Prostate gland (tissue), 2 donors: Measurements from ENCODE around the gene AP1G2.

ENCODE experiments used
- POLR2AphosphoS5 ChIP-seq: sonication (generic); formaldehyde crosslinking; IDR thresholded peaks from one replicate; pipeline ENCODE4 v1.6.1; 2017; ENCODE audit warnings: antibody characterized with exemption
- TF ChIP-seq, protein P1 (sequence below), 4 experiments: fragments of 200-600 bp in 2 of 4; fragments of 450-650 bp in 2 of 4; sonication (generic) in 2 of 4; IDR thresholded peaks; 1 replicate in 3 of 4; 2 replicates in 1 of 4; pipeline ENCODE4 v1.5.1; 2016 to 2019; ENCODE audit warnings: antibody characterized with exemption in 4 of 4, mild to moderate bottlenecking in 2 of 4, moderate library complexity in 2 of 4

DNA sequence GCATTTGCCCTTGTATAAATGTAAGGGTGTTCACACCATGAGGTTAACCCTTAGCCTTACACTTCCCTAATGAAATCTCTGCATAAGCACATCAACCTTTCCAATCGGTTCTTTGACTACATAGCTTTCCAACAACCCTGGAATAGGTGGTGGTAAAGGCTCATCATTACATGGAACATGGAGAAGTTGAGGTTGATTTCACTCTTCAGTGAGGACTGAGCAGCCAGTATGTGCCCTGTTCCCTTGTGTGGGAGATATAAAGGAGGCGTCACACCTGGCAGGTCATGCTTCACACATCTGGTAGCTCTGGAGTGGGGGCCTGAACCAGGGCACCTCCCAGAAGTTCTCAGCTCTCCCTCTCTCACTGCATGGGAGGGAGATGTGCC lies 32.7 kb upstream of the AP1G2 start:
- TF ChIP-seq, protein P1, sequence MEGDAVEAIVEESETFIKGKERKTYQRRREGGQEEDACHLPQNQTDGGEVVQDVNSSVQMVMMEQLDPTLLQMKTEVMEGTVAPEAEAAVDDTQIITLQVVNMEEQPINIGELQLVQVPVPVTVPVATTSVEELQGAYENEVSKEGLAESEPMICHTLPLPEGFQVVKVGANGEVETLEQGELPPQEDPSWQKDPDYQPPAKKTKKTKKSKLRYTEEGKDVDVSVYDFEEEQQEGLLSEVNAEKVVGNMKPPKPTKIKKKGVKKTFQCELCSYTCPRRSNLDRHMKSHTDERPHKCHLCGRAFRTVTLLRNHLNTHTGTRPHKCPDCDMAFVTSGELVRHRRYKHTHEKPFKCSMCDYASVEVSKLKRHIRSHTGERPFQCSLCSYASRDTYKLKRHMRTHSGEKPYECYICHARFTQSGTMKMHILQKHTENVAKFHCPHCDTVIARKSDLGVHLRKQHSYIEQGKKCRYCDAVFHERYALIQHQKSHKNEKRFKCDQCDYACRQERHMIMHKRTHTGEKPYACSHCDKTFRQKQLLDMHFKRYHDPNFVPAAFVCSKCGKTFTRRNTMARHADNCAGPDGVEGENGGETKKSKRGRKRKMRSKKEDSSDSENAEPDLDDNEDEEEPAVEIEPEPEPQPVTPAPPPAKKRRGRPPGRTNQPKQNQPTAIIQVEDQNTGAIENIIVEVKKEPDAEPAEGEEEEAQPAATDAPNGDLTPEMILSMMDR (IDR thresholded peaks at IDR 0.05), result no peak
- no peak for TF ChIP-seq POLR2AphosphoS5
